Testis (tissue), 2 donors: ENCODE results near the gene PIEZO2.

Experiments
- POLR2A ChIP-seq: fragments of 450-650 bp; IDR thresholded peaks from one replicate; pipeline ENCODE4 v1.6.1; 2017; ENCODE audit warnings: antibody characterized with exemption, mild to moderate bottlenecking, moderate library complexity
- TF ChIP-seq, protein P1 (sequence below), 3 experiments: fragments of 450-650 bp in 2 of 3; fragments of 200-600 bp in 1 of 3; sonication (generic) in 1 of 3; IDR thresholded peaks; one replicate each; pipeline ENCODE4 v1.5.1; 2016 to 2019; ENCODE audit warnings: antibody characterized with exemption in 3 of 3, mild to moderate bottlenecking in 2 of 3, moderate library complexity in 1 of 3

DNA sequence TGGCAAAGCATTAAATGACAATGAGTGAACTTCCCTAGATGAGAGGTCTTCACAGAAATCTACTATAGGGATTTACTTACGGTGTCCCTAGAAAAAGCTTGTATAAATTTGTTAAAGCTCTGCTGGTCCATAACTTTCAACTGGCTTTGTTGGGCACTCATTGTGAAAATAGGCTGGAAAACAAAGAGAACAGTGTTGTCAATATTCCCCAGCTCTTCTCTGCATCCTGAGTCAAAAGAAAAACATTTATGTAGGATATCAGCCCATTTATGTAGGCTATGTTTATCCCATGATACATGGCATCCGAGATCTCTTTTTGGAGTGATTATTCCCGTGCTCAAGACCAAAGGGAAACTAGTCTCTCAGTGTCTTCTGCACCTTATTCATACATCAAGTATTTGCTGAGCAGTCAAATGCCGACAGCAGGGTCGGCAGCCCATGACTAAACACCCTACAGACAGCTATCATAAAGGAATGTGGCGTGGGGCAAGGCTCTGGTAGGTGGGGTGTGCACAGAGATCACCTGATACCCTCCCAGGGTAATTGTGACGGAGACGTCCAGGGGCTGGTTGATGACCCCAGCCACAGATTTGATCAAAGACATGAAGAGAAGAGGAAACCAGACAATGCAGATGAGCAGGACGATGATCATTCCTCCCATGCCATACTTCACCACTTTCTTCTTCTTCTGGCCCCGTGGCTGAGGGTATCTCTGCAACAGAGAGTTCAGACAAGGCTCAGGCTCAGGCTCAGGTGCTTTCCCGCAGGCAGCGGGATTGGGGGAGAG, 467.6 kb downstream of the PIEZO2 start:
- TF ChIP-seq, protein P1, sequence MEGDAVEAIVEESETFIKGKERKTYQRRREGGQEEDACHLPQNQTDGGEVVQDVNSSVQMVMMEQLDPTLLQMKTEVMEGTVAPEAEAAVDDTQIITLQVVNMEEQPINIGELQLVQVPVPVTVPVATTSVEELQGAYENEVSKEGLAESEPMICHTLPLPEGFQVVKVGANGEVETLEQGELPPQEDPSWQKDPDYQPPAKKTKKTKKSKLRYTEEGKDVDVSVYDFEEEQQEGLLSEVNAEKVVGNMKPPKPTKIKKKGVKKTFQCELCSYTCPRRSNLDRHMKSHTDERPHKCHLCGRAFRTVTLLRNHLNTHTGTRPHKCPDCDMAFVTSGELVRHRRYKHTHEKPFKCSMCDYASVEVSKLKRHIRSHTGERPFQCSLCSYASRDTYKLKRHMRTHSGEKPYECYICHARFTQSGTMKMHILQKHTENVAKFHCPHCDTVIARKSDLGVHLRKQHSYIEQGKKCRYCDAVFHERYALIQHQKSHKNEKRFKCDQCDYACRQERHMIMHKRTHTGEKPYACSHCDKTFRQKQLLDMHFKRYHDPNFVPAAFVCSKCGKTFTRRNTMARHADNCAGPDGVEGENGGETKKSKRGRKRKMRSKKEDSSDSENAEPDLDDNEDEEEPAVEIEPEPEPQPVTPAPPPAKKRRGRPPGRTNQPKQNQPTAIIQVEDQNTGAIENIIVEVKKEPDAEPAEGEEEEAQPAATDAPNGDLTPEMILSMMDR (IDR thresholded peaks at IDR 0.05), result no peak
- TF ChIP-seq POLR2A, result no peak
